ENCODE results near the gene SF1. TPM values are rescaled to one million over a fixed set of nuclear protein-coding genes. Genes with fewer than 3 reads are reported as not detected.

Gene SF1
- total and polyA plus RNA-seq, 2 donors (not counting 3 experiments of a cell fraction or from before 2014, with no cell fraction given): 95.0 to 342 TPM

- no peak for TF ChIP-seq EZH2 (IDR thresholded peaks at IDR 0.05; ENCODE audit: borderline replicate concordance, low read depth, low read length, severe bottlenecking)
- TF ChIP-seq, protein P1, sequence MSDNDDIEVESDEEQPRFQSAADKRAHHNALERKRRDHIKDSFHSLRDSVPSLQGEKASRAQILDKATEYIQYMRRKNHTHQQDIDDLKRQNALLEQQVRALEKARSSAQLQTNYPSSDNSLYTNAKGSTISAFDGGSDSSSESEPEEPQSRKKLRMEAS (IDR thresholded peaks at IDR 0.05; ENCODE audit: insufficient read depth, insufficient read length): no peak
- no peak for TF ChIP-seq POLR2AphosphoS5 (IDR thresholded peaks at IDR 0.05; ENCODE audit: insufficient read depth, low read depth, low read length)
- Histone ChIP-seq H3K4me3 (replicated peaks in 1 of 3; ENCODE audit: insufficient read depth in 1 of 3, low read depth in 1 of 3, low read length in 3 of 3) (no peak overlapping the region), H3K27me3 (ENCODE audit: control insufficient read depth in 2 of 2, insufficient read depth in 2 of 2, low read length in 2 of 2) (no peaks in the 10 kb centered on the region), H3K79me2 (ENCODE audit: control insufficient read depth, insufficient read depth, low read length) (no peaks in the 10 kb centered on the region), H4K20me1 (replicated peaks; ENCODE audit: control insufficient read depth, extremely low read depth, insufficient read depth, low read length) (no peaks in the 10 kb centered on the region), H3K4me2 (ENCODE audit: insufficient read depth, low read length) (no peak overlapping the region), H3K36me3 (ENCODE audit: control insufficient read depth in 2 of 2, extremely low read depth in 1 of 2, insufficient read depth in 2 of 2, low read length in 2 of 2) (no peaks in the 10 kb centered on the region), H2AFZ (ENCODE audit: low read depth, low read length) (no peak overlapping the region), H3K9ac (replicated peaks; ENCODE audit: extremely low read depth, insufficient read depth, low read length) (no peak overlapping the region), H3K9me1 (replicated peaks; ENCODE audit: control insufficient read depth, extremely low read depth, insufficient read depth, low read length) (no peaks in the 10 kb centered on the region), H3K9me3 (replicated peaks; ENCODE audit: control insufficient read depth, insufficient read depth, low read length) (no peaks in the 10 kb centered on the region), H3K27ac (ENCODE audit: insufficient read depth, low read depth, low read length) (no peak overlapping the region), H3K4me1 (ENCODE audit: control insufficient read depth, extremely low read depth, insufficient read depth, low read length) (peaks cover 8% of the 10 kb centered on the region)
- no TSS peak for BruUV-seq (replicated peaks)
- no peak for FAIRE-seq
- CTCF ChIA-PET: no interaction called here
- dilution Hi-C loops (cut with MboI; ENCODE audit: extremely low pct_ligation_motif_present, low sequenced_read_pairs) (no loop called here), intact Hi-C loops (cut with micrococcal nuclease) (no loop called here)
- no peak for DNase-seq (ENCODE audit: low read depth, low spot score)
- POLR2A ChIA-PET: no interaction called here
Observed at GRCh38 chr11:64813826-64814225, 35.5 kb upstream of the SF1 start.

GRCh38 chr11:64810891-64811272 lies 32.5 kb upstream of the SF1 start:
- Histone ChIP-seq H3K27me3 (ENCODE audit: control insufficient read depth in 2 of 2, insufficient read depth in 2 of 2, low read length in 2 of 2) (no peaks in the 10 kb centered on the region), H3K4me3 (replicated peaks in 1 of 3; ENCODE audit: insufficient read depth in 1 of 3, low read depth in 1 of 3, low read length in 3 of 3) (peak overlapping the region in 2 of 3 experiments; percentile 24 to 39), H3K9me1 (replicated peaks; ENCODE audit: control insufficient read depth, extremely low read depth, insufficient read depth, low read length) (no peaks in the 10 kb centered on the region), H3K4me2 (ENCODE audit: insufficient read depth, low read length) (peak overlapping the region; percentile 65), H3K79me2 (ENCODE audit: control insufficient read depth, insufficient read depth, low read length) (peaks cover 2% of the 10 kb centered on the region), H4K20me1 (replicated peaks; ENCODE audit: control insufficient read depth, extremely low read depth, insufficient read depth, low read length) (no peaks in the 10 kb centered on the region), H2AFZ (ENCODE audit: low read depth, low read length) (peak overlapping the region; percentile 89), H3K9ac (replicated peaks; ENCODE audit: extremely low read depth, insufficient read depth, low read length) (no peak overlapping the region), H3K9me3 (replicated peaks; ENCODE audit: control insufficient read depth, insufficient read depth, low read length) (no peaks in the 10 kb centered on the region), H3K4me1 (ENCODE audit: control insufficient read depth, extremely low read depth, insufficient read depth, low read length) (peaks cover 8% of the 10 kb centered on the region), H3K27ac (ENCODE audit: insufficient read depth, low read depth, low read length) (no peak overlapping the region), H3K36me3 (ENCODE audit: control insufficient read depth in 2 of 2, extremely low read depth in 1 of 2, insufficient read depth in 2 of 2, low read length in 2 of 2) (peaks cover 0 to 14% of the 10 kb centered on the region in 2 experiments)
- ChIA-PET CTCF (interaction anchor here (1.2 to 1.5 kb wide), 2 partner anchors 23 to 33 kb away, joined by 4 to 6 read pairs; partner anchors contain the start of gene CDC42BPG), POLR2A (no interaction called here)
- dilution Hi-C loops (cut with MboI; ENCODE audit: extremely low pct_ligation_motif_present, low sequenced_read_pairs): no loop called here
- intact Hi-C loops (cut with micrococcal nuclease): loop anchor here (1.0 to 2.0 kb wide), 3 partner anchors 9 to 66 kb away; no protein-coding TSS in a partner anchor
- no peak for FAIRE-seq
- no TSS peak for BruUV-seq (replicated peaks)
- no peak for DNase-seq (ENCODE audit: low read depth, low spot score)
- TF ChIP-seq FOS (IDR thresholded peaks at IDR 0.05; ENCODE audit: borderline replicate concordance, insufficient read depth, low read length) (no peak), POLR2A (IDR thresholded peaks at IDR 0.05; ENCODE audit: low read depth, low read length) (no peak), POLR2AphosphoS5 (IDR thresholded peaks at IDR 0.05; ENCODE audit: insufficient read depth, low read depth, low read length) (no peak), MYC (IDR thresholded peaks at IDR 0.05; ENCODE audit: low read depth, low read length) (no peak), GATA2 (IDR thresholded peaks at IDR 0.05; ENCODE audit: insufficient read depth, insufficient read length, low read depth, low read length) (no peak), EZH2 (IDR thresholded peaks at IDR 0.05; ENCODE audit: borderline replicate concordance, low read depth, low read length, severe bottlenecking) (no peak)
- TF ChIP-seq, protein P1 (IDR thresholded peaks at IDR 0.05; ENCODE audit: insufficient read depth, insufficient read length): no peak
- TF ChIP-seq, protein P2, sequence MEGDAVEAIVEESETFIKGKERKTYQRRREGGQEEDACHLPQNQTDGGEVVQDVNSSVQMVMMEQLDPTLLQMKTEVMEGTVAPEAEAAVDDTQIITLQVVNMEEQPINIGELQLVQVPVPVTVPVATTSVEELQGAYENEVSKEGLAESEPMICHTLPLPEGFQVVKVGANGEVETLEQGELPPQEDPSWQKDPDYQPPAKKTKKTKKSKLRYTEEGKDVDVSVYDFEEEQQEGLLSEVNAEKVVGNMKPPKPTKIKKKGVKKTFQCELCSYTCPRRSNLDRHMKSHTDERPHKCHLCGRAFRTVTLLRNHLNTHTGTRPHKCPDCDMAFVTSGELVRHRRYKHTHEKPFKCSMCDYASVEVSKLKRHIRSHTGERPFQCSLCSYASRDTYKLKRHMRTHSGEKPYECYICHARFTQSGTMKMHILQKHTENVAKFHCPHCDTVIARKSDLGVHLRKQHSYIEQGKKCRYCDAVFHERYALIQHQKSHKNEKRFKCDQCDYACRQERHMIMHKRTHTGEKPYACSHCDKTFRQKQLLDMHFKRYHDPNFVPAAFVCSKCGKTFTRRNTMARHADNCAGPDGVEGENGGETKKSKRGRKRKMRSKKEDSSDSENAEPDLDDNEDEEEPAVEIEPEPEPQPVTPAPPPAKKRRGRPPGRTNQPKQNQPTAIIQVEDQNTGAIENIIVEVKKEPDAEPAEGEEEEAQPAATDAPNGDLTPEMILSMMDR (IDR thresholded peaks at IDR 0.05; ENCODE audit: extremely low read depth in 1 of 2, insufficient read depth in 1 of 2, low read depth in 1 of 2, low read length in 2 of 2): no peak

Data from endothelial cell of umbilical vein (primary cell).